HG02759 (cell line): ENCODE results near the gene RBM17.
"Not testable (repeated sequence)": the region's sequence is repeated elsewhere in the genome, so short reads cannot be mapped to it uniquely, and the experiment has no call there.

Experiments used
- ATAC-seq: cut with Tn5 transposase; IDR thresholded peaks from one replicate; pipeline ENCODE4 v1.9.1; 2021; ENCODE audit warnings: mild to moderate bottlenecking, moderate library complexity; ENCODE audit not compliant: unreplicated experiment

The RBM17 gene

GRCh38 chr10:6079044-6079443, 9.8 kb upstream of the RBM17 start:
- no peak for ATAC-seq

- ATAC-seq: no peak
Observed at GRCh38 chr10:6080417-6080973, 8.3 kb upstream of the RBM17 start.

- no peak for ATAC-seq
Observed at GRCh38 chr10:6082496-6083395, 6.1 kb upstream of the RBM17 start.

- no peak for ATAC-seq
Observed at GRCh38 chr10:6083523-6084475, 5.0 kb upstream of the RBM17 start.

- peak; percentile 45 for ATAC-seq
Observed at GRCh38 chr10:6086375-6087233, 2.2 kb upstream of the RBM17 start.

- peak; percentile 28 for ATAC-seq
Observed at GRCh38 chr10:6089334-6090219, 743 bp downstream of the RBM17 start.

- no peak for ATAC-seq
Observed at GRCh38 chr10:6091630-6092029, 2.8 kb downstream of the RBM17 start.

GRCh38 chr10:6092731-6093130, 3.9 kb downstream of the RBM17 start:
- ATAC-seq: no peak

- ATAC-seq: no peak
Observed at GRCh38 chr10:6095810-6096570, 7.2 kb downstream of the RBM17 start.

GRCh38 chr10:6097063-6097462, 8.2 kb downstream of the RBM17 start:
- no peak for ATAC-seq

GRCh38 chr10:6098156-6098555, 9.3 kb downstream of the RBM17 start:
- no peak for ATAC-seq

GRCh38 chr10:6100370-6100769, 11.5 kb downstream of the RBM17 start:
- no peak for ATAC-seq

- ATAC-seq: no peak
Observed at GRCh38 chr10:6101181-6101580, 12.3 kb downstream of the RBM17 start.

- ATAC-seq: no peak
Observed at GRCh38 chr10:6102128-6102527, 13.3 kb downstream of the RBM17 start.

GRCh38 chr10:6103591-6103990, 14.8 kb downstream of the RBM17 start:
- ATAC-seq: no peak

- not testable (repeated sequence) for ATAC-seq
Observed at GRCh38 chr10:6107616-6108015, 18.8 kb downstream of the RBM17 start.

- no peak for ATAC-seq
Observed at GRCh38 chr10:6108072-6108471, 19.2 kb downstream of the RBM17 start.

GRCh38 chr10:6108631-6109443, 20.0 kb downstream of the RBM17 start:
- ATAC-seq: no peak
